Superior temporal gyrus (tissue), 1 donor: ENCODE results near the gene CD3E.

ENCODE experiments used
- DNase-seq: peaks from one replicate; pipeline ENCODE4 v3.0.0-alpha.2; 2016; ENCODE audit errors: extremely low spot score

Gene CD3E

DNA sequence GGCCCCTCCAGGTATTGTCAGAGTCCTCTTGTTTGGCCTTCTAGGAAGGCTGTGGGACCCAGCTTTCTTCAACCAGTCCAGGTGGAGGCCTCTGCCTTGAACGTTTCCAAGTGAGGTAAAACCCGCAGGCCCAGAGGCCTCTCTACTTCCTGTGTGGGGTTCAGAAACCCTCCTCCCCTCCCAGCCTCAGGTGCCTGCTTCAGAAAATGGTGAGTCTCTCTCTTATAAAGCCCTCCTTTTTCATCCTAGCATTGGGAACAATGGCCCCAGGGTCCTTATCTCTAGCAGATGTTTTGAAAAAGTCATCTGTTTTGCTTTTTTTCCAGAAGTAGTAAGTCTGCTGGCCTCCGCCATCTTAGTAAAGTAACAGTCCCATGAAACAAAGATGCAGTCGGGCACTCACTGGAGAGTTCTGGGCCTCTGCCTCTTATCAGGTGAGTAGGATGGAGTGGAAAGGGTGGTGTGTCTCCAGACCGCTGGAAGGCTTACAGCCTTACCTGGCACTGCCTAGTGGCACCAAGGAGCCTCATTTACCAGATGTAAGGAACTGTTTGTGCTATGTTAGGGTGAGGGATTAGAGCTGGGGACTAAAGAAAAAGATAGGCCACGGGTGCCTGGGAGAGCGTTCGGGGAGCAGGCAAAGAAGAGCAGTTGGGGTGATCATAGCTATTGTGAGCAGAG is at the start of gene CD3E:
TSS of gene CD3E (plus strand) at position 163 of the 681 bp plus-strand sequence. CDS start at position 386, 223 bp downstream.
- DNase-seq, result no peak

DNA sequence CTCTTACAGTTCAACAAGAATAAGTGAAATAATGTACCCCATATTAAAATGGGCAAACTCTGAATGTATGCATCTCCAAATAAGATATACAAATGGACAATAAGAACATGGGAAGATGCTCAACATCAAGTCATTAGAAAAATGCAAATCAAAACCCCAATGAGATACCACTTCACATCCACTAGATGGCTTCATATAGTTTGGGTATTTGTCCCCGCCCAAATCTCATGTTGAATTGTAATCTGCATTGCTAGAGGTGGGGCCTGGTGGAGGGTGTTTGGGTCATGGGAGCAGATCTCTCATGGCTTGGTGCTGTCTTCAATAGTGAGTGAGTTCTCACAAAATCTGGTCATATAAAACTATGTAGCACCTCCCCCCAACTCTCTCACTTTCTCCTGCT is 46.1 kb upstream of the CD3E start:
- DNase-seq, result no peak

DNA sequence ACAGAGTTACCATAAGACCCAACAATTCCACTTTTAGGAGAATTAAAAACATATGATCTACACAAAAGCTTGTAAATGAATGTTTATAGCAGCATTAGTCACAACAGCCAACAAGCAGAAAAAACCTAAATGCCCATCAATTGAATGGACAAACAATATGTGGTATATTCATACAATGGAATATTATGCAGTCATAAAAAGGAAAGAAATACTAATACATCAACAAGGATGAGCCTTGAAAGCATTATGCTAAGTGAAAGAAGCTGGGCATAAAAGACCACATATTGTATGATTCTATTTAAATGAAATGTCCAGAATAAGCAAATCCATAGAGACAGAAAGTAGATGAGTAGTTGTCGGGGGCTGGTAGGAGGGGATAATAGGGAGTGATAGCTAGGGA is 45.4 kb upstream of the CD3E start:
- no peak for DNase-seq

DNA sequence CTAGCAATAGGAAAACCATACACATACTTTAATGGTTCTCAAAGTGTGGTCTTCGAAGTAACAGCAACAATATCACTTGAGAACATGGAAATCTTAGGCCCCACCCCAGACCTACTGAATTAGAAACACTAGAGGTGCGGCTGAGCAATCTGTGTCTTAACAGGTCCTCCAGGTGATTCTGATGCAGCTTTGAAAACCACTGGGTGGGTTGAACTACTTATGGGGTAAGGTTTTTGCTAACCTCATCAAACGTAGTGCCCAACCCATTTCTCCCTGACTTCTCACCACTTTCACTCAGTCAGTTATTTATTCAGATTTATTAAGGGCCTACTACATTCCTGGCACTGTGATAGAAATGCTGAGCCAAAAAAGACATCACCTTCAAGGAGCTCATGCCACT is 44.2 kb upstream of the CD3E start:
- DNase-seq, result no peak

DNA sequence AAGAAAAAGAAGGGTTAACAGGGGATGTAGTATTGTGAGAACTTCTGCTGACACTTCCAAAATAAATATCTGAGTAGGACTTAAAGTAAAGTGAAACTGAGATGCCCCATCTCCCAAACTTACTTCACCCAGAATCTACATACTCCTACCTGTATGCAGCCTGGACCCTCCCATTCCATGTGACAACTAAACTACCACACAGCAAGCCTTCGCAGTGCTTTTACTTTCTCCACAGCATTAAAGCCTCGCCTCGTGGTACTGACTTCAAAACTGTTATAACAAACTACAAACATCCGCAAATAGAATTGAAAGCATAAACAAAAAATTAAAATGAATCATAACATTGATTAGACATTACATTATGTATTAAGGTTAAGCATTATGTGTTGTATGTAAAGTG is 41.4 kb upstream of the CD3E start:
- no peak for DNase-seq

DNA sequence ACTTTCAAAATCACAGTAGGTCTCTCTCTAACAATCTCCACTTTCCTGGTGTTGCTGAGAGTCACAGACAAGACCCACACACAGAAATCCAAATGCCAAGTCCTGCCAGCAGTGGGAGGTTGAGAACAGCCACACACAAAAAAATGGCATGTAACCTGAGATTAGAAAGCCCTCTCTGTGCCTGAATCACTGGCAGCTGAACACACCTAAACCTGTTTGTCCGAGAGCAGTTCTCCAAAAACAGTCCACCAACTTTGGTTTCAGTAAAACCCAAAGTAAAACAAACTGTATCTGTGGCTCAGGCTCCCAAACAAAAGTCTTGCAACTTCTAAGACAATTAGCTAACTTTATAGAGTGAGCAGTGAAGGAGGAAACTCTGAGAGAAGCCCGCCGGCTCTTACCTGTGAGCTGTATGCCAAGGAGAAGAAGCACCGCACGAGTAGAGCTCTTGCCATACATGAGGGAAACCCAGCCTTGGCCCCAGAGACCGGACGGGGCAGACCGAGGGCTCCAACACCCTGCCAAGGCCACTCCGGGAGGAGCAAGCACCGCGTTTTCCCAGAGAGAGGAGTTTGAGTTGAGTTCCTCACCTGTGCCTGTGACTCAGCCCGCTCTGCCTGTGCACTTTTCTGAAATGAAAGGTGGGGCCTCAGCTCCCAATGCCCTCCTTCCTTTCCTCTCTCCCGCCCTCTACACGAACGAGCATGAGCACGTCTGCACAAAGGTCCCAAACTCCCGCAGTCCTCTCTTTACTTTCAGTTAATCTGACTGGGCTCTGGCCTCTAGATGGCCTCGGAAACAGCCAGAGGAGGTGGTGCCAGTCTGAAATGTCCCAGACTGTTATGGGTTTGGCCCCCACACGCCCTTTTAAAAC is 40.6 kb upstream of the CD3E start, which contains the start of gene MPZL2:
TSS of gene MPZL2 (minus strand) at position 603 of the 874 bp plus-strand sequence. CDS start at position 459, 144 bp downstream.
- DNase-seq, result no peak

DNA sequence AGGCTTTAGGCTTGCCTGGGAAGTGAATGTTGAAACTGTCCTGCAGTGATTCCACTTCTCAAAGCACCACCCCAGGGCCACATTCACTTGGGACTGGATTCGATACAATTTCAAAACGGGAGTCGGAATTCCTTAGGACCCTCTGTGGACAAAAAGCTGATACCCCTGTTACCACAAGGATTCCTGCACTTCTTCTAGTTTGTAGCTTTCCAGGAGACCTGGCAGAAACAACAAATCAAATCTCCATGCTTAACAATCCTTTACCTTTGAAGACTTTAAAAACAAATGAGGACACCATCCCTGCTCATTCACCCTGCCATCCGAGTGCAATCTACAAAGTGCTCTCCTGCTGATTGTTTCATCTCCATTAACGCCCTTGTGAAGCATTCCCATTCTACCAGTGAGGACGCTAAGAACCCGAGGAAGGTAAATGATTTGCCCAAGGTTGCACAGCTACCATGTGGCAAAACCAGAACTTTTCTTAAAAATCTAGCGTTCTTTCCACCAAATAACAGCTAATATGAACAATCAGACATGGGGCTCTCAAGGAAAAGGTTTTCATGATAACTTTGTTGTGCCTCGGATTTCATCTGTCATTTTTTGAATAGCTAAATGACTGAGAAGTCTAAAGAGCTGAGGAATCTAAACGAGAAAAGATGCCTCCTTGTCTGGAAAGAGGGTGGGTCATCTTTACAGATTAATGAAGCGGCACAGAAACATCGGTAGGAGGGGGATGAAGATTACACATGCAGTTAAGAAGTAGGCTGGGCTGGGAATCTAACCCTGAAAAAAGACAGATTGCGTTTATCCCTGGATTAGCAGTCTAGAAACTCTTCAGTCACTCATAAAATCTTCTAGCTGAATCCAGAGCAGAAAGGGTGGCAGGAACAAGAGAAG is 39.7 kb upstream of the CD3E start:
- no peak for DNase-seq

DNA sequence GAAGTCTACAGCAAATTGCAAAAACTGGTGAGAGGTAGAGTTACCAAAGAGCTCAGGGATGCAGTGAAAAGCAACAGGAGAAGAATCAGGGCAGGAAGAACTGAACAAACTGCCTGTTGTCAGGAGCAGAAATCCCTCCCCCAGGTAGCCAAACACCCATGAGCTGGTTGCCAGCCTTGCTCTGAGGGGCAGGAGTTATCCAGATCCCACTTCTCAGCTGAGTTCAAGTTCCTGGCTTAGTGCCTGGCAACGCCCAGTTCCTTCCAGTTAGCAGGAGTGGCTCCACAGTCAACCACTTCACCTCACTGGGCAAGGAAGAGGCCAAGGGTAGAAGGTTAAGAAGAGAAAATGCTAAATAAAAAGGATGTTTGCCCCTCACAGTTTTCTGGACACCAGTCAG is 38.6 kb upstream of the CD3E start:
- DNase-seq, result no peak

DNA sequence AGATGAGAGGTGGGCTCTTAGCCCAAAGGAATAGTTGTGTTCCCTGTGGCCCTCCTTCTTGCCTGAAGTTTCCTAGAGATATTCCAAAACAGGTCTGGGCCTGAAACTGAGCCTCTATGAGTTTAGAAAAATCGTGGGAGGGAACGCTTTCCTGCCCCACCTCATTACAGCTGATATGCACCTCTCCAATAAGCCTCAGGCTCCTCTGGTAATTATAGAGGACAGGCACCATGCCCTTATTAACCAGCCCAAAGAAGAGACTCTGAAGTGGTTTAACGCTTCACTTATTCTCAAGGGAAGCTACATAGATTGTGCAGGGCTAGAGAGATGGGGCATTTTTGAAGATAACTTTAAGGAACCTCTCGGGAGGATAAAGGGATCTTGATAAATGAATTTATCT is 37.0 kb upstream of the CD3E start:
- no peak for DNase-seq

DNA sequence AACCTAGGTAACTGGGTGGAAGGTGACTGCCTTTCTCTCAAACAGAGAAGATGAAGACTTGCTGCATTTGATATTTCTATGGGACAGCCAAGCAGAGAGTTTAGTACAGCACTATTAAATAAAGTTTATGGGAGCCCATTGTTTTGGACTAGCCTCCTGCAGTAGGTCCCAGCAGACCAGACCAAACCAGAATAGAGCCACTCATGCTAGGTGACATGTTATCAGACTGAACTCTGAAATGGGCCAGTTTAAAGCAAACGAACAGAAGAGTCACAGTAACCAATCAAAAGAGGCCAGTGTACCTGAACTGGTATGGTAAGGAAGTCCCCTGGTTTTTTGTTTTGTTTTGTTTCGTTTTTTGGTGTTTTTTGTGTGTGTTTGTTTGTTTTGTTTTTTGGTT is 32.5 kb upstream of the CD3E start:
- DNase-seq, result no peak

DNA sequence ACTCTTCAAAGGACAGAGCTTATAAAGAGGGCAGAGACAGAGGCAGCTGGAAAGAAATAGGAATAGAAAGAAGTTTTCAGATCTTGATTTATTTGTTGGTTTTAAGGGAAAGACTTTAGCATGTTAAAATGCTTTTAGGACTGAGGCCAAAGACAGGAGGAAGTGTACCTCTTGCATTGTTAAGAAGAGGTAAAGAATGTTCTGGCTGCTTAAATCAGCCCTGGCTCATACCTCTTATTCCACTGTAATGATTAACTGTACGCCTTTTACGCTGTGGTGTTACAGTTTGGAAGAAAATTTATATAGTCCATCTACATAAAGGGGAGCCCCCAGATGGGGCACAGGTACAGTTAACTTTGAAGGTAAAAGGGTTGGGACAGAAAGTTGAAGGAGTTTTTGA is 30.3 kb upstream of the CD3E start:
- DNase-seq, result no peak

DNA sequence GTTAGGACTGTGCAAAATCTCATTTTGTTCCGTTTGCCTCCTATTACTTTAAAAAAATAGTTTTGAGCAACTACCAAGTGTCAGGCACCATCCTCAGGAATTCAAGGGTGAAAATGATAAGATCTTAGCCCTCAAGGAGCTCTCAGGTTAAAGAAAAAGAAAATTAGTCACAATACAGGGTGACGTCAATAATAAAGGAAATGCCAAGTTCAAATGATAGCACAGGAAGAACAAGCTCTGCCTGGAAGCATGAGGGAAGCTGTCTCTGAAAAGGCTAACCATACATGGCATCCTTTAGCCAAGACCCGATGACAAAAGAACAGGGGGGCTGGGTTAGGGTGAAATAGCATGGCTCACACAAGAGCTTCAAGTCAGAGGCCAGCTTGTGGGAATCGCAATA is 29.4 kb upstream of the CD3E start:
- DNase-seq, result no peak

DNA sequence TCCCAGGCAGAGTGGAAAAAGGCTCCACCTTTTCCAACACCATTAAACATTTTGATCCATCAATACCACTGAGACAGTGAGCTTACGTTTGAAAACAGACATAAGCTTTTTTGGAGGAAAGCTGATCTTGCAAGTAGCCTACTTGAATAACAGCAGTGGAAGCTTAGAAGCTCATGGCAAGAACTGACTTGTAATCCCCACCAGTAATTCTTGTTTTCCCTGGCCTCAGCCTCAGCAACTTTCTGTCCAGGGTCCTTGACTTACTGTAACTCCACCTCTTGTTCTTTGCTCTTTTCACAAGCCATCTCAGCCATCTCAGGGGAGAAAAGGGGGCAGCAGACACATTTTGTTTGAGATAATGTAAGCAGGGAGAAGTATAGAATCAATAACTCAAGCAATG is 28.1 kb upstream of the CD3E start:
- no peak for DNase-seq

DNA sequence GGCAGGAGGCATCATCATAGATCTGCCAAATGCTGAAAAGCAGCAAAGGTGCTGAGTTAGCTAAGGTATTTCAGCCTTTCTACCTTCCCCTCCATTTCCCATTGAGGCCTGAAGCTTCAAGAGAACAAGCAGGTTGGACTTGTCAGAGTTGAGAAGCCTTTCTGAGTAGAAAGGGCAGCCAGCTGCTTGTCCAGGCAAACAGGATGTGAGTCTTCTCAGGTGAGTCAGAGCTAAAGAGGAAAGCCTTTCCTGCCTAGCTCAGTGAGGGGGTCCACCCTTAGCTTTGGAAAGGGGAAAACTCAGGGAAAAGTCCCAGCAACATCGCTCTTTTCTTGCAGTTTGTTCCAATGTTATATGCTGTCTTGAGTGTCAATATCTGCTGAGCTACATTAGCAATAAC is 27.2 kb upstream of the CD3E start:
- DNase-seq, result no peak

DNA sequence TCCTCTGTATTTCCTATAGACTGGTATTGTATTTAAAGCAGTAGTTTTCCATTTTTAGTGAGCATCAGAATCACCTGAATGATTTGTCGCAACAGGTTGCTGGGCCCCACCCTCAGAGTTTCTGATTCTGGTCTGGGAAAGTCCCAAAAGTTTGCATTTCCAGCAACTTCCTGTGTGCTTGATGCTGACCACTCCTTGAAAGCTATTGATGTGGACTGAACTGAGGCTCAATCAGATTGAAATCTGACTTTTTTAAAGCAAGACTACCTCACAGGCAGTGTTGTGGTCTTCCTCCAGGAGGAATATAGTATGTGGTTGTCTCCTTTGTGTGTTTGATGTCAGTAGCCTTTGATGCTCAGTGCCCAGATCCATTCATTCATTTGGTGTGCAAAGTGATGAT is 23.2 kb upstream of the CD3E start:
- DNase-seq, result no peak

DNA sequence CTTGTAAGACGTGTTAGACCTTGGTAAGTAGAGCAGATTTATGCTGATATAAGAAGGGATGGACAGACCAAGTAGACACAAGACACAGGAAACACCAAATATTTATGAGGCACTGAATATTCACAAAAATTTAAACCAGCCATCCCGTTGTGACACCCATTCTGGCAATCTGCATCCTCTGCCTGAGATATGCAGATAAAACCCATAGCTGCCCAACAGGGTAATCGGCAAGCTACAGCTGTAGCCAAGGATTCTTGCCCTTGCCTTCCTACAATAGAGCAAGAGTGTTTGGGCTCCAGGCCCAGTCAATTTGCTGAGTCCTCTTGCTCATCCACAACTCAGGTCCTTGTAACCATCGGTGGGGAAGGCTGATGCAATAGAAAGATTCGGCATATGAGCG is 21.9 kb upstream of the CD3E start:
- DNase-seq, result no peak

DNA sequence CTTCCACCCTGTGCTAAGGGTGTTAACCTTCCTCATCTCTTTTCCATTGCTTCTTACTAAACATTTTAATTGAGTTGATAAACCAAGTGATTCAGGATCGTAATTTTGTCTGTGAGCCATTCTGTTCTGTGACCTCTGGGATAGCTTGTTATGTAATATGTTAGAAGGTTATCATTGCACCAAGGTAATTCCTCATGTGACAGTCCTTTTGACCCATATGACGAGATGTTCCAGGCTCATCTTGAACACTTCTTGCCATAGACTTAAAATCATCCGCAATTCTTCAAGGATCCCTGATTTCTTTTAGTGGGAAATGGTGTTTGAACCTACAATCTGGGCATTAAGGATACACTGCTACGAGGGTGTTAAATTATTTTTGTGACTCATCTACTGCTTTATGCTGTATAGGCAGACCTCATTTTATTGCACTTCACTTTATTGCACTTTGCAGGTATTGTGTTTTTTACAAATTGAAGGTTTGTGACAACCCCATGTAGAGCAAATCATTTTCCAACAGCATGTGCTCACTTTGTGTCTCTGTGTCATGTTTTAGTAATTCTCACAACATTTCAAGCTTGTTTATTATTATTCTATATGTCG is 21.4 kb upstream of the CD3E start:
- DNase-seq, result no peak

DNA sequence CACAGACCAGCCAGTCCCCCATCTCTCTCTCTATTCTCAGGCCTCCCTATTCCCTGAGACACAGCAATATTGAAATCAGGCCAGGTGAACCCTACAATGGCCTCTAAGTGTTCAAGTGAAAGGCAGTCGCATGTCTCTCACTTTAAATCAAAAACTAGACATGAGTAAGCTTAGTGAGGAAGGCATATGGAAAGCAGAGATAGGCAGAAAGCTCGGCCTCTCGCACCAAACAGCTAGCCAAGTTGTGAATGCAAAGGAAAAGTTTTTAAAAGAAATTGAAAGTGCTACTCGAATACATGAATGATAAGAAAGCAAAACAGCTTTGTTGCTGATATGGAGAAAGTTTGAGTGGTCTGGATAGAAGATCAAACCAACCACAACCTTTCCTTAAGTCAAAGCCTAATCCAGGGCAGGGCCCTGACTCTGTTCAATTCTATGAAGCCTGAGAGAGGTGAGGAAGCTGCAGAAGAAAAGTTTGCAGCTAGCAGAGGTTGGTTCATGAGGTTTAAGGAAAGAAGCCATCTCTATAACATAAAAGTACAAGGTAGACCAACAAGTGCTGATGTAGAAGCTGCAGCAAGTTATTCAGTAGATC is 20.7 kb upstream of the CD3E start:
- no peak for DNase-seq

DNA sequence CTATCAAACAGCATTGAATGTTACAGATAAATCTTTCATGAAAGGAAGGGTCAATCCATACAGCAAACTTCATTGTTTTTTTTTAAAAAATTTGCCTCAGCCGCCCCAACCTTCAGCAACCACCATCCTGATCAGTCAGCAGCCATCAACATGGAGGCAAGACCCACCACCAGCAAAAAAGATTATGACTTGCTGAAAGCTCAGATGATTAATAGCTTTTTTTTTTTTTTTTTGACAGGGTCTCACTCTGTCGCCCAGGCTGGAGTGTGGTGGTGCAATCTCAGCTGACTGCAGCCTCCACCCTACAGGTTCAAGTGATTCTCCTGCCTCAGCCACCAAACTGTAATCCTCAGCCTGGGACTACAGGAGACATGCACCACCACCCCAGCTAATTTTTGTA is 18.0 kb upstream of the CD3E start:
- no peak for DNase-seq

DNA sequence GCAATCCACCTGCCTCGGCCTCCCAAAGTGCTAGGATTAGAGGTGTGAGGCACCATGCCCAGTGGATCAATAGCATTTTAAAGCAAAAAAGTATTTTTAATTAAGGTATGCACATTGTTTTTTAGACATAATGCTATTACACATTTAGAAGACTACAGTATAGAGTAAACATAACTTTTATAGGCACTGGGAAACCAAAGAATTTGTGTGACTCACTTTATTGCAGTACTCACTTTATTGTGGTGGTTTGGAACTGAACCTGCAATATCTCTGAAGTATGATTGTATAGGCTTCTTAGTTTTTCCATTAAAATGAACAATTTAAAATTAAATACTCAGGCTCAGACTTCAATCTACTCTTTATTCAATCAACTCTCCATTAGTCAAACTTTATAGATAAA is 17.5 kb upstream of the CD3E start:
- no peak for DNase-seq

DNA sequence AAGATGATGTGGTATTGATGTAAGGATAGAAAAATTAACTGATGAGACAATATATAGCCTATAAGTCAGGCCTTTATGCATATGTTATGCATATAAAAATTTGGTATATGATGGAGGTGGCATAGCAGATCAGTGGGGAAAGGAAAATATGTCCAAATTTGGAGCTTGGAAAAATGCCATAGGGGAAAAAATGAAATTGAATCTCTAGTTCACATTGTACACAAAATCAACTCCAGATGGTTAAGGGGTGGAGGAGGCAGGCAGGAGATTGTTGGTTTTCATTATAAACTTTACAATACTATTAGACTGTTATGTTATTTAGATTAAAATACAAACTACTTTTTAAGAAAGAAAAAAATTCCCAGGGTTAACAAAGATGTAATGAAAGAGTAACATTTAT is 15.1 kb upstream of the CD3E start:
- no peak for DNase-seq
